Esophagus squamous epithelium (tissue), 4 donors: ENCODE data around the gene CARS1.

Experiments
- CTCF ChIP-seq, 6 experiments: fragments of 450-650 bp in 4 of 6; fragments of 200-600 bp in 2 of 6; sonication (generic) in 2 of 6; IDR thresholded peaks; one replicate each; pipeline ENCODE4 v1.5.1; 2016 to 2019; ENCODE audit warnings: antibody characterized with exemption in 6 of 6, mild to moderate bottlenecking in 4 of 6, moderate library complexity in 4 of 6
- POLR2A ChIP-seq, 4 donors: fragments of 450-650 bp; IDR thresholded peaks; one replicate each; pipeline ENCODE4 v1.6.1; 2017; ENCODE audit warnings: antibody characterized with exemption in 4 of 4, mild to moderate bottlenecking in 4 of 4, moderate library complexity in 3 of 4

- TF ChIP-seq CTCF (IDR thresholded peaks at IDR 0.05) (no peak), POLR2A (IDR thresholded peaks at IDR 0.05) (no peak)
Measured at GRCh38 chr11:3030289-3031070, 26.7 kb downstream of the CARS1 start.
